Activated T-cell treated with anti-CD3 and anti-CD28 coated beads for 24 hours (primary cell): ENCODE results near the gene CD48.

Source experiments
- DNase-seq: peaks from one replicate; pipeline ENCODE4 v3.0.0-alpha.2; 2020; ENCODE audit warnings: low read depth

The CD48 gene

GRCh38 chr1:160633330-160633903 is 78.2 kb downstream of the CD48 start:
- DNase-seq = no peak

GRCh38 chr1:160631983-160632625 is 79.5 kb downstream of the CD48 start:
- DNase-seq = no peak

GRCh38 chr1:160630523-160631451 is 80.8 kb downstream of the CD48 start:
- DNase-seq = no peak

- peak; percentile 45 for DNase-seq
Measured at GRCh38 chr1:160629286-160630210, 82.1 kb downstream of the CD48 start.

- DNase-seq = no peak
Measured at GRCh38 chr1:160628799-160629263, 82.8 kb downstream of the CD48 start.
